Neural progenitor cell (in vitro differentiated cells): ENCODE data around the gene PHACTR1.
"Not testable (repeated sequence)": the region's sequence is repeated elsewhere in the genome, so short reads cannot be mapped to it uniquely, and the experiment has no call there.

Source experiments
- CTCF ChIP-seq: fragments of 200-600 bp; sonication (generic); IDR thresholded peaks from 2 replicates; pipeline ENCODE4 v1.5.1; 2017; ENCODE audit warnings: antibody characterized with exemption, mild to moderate bottlenecking
- EZH2 ChIP-seq: fragments of 200-600 bp; sonication (generic); IDR thresholded peaks from 2 replicates; pipeline ENCODE4 v1.6.1; 2017; ENCODE audit warnings: antibody characterized with exemption, mild to moderate bottlenecking, moderate library complexity
- EZH2phosphoT487 ChIP-seq: fragments of 200-600 bp; sonication (generic); IDR thresholded peaks from 2 replicates; pipeline ENCODE4 v1.6.1; 2017; ENCODE audit warnings: antibody characterized with exemption

GRCh38 chr6:13133894-13134293 is 417.3 kb downstream of the PHACTR1 start:
- TF ChIP-seq CTCF, EZH2phosphoT487, EZH2: not testable (repeated sequence)
